ENCODE measurements around the gene PLEKHA8. TPM values are rescaled to one million over a fixed set of nuclear protein-coding genes. Genes with fewer than 3 reads are reported as not detected.
A peak's percentile ranks its signal among the peaks of the same experiment; 100 is the strongest.

PLEKHA8 gene
- total and polyA plus RNA-seq, 2 of the 8 experiments (the other 6 are each of a cell fraction or from before 2014, with no cell fraction given) = 10.7 to 44.0 TPM

DNA sequence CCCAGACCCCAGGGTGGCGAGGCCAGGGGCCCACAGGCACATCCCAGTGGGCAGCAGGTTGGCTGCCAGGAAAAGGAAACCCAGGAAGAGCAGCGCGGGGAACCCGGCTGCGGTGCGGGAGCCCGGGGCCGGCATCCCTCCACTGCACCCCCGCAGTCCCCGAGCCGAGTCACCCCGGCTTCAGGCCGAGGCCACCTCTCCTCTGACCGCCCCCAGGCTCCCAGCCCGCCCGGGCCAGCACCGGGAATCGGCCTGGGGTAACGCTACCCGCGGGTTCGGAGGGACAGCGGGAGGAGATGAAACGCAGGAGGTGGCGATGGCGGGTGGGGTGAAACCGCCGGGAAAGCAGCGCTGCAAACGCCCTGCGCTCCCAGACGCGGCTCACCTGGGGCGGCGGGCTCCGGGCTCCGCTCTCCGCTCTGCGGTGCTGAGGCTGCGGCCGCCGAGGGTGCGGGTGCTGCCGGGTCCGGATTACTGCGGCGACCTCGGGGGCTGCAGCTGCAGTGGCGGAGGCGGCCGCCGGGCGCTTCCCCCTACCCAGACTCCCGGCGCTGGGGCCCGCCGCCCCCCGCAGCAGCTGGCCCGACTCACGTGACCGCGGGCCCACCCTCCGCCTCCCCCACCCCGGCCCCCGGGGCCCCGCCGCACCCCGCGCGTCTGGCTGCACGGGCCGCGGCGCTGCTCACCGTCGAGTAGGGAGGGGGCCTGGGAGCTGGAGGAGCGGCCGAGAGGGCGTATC lies 38.8 kb upstream of the PLEKHA8 start, which contains the start of gene SCRN1 (continued):
- TF ChIP-seq JUND (IDR thresholded peaks at IDR 0.05; ENCODE audit: low read length) = no peak
- no peak for TF ChIP-seq SP4 (IDR thresholded peaks at IDR 0.05; ENCODE audit: low read length)
- TF ChIP-seq PHF8 (conservative IDR thresholded peaks at IDR 0.05; ENCODE audit: low read depth, low read length) = peak; percentile 72
- TF ChIP-seq, protein P1, sequence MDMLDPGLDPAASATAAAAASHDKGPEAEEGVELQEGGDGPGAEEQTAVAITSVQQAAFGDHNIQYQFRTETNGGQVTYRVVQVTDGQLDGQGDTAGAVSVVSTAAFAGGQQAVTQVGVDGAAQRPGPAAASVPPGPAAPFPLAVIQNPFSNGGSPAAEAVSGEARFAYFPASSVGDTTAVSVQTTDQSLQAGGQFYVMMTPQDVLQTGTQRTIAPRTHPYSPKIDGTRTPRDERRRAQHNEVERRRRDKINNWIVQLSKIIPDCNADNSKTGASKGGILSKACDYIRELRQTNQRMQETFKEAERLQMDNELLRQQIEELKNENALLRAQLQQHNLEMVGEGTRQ (IDR thresholded peaks at IDR 0.05; ENCODE audit: low read length) = no peak
- TF ChIP-seq, protein P2, sequence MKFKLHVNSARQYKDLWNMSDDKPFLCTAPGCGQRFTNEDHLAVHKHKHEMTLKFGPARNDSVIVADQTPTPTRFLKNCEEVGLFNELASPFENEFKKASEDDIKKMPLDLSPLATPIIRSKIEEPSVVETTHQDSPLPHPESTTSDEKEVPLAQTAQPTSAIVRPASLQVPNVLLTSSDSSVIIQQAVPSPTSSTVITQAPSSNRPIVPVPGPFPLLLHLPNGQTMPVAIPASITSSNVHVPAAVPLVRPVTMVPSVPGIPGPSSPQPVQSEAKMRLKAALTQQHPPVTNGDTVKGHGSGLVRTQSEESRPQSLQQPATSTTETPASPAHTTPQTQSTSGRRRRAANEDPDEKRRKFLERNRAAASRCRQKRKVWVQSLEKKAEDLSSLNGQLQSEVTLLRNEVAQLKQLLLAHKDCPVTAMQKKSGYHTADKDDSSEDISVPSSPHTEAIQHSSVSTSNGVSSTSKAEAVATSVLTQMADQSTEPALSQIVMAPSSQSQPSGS (IDR thresholded peaks at IDR 0.05; ENCODE audit: low read length) = no peak
- TF ChIP-seq, protein P3, sequence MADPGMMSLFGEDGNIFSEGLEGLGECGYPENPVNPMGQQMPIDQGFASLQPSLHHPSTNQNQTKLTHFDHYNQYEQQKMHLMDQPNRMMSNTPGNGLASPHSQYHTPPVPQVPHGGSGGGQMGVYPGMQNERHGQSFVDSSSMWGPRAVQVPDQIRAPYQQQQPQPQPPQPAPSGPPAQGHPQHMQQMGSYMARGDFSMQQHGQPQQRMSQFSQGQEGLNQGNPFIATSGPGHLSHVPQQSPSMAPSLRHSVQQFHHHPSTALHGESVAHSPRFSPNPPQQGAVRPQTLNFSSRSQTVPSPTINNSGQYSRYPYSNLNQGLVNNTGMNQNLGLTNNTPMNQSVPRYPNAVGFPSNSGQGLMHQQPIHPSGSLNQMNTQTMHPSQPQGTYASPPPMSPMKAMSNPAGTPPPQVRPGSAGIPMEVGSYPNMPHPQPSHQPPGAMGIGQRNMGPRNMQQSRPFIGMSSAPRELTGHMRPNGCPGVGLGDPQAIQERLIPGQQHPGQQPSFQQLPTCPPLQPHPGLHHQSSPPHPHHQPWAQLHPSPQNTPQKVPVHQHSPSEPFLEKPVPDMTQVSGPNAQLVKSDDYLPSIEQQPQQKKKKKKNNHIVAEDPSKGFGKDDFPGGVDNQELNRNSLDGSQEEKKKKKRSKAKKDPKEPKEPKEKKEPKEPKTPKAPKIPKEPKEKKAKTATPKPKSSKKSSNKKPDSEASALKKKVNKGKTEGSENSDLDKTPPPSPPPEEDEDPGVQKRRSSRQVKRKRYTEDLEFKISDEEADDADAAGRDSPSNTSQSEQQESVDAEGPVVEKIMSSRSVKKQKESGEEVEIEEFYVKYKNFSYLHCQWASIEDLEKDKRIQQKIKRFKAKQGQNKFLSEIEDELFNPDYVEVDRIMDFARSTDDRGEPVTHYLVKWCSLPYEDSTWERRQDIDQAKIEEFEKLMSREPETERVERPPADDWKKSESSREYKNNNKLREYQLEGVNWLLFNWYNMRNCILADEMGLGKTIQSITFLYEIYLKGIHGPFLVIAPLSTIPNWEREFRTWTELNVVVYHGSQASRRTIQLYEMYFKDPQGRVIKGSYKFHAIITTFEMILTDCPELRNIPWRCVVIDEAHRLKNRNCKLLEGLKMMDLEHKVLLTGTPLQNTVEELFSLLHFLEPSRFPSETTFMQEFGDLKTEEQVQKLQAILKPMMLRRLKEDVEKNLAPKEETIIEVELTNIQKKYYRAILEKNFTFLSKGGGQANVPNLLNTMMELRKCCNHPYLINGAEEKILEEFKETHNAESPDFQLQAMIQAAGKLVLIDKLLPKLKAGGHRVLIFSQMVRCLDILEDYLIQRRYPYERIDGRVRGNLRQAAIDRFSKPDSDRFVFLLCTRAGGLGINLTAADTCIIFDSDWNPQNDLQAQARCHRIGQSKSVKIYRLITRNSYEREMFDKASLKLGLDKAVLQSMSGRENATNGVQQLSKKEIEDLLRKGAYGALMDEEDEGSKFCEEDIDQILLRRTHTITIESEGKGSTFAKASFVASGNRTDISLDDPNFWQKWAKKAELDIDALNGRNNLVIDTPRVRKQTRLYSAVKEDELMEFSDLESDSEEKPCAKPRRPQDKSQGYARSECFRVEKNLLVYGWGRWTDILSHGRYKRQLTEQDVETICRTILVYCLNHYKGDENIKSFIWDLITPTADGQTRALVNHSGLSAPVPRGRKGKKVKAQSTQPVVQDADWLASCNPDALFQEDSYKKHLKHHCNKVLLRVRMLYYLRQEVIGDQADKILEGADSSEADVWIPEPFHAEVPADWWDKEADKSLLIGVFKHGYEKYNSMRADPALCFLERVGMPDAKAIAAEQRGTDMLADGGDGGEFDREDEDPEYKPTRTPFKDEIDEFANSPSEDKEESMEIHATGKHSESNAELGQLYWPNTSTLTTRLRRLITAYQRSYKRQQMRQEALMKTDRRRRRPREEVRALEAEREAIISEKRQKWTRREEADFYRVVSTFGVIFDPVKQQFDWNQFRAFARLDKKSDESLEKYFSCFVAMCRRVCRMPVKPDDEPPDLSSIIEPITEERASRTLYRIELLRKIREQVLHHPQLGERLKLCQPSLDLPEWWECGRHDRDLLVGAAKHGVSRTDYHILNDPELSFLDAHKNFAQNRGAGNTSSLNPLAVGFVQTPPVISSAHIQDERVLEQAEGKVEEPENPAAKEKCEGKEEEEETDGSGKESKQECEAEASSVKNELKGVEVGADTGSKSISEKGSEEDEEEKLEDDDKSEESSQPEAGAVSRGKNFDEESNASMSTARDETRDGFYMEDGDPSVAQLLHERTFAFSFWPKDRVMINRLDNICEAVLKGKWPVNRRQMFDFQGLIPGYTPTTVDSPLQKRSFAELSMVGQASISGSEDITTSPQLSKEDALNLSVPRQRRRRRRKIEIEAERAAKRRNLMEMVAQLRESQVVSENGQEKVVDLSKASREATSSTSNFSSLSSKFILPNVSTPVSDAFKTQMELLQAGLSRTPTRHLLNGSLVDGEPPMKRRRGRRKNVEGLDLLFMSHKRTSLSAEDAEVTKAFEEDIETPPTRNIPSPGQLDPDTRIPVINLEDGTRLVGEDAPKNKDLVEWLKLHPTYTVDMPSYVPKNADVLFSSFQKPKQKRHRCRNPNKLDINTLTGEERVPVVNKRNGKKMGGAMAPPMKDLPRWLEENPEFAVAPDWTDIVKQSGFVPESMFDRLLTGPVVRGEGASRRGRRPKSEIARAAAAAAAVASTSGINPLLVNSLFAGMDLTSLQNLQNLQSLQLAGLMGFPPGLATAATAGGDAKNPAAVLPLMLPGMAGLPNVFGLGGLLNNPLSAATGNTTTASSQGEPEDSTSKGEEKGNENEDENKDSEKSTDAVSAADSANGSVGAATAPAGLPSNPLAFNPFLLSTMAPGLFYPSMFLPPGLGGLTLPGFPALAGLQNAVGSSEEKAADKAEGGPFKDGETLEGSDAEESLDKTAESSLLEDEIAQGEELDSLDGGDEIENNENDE (IDR thresholded peaks at IDR 0.05; ENCODE audit: insufficient replicate concordance, low read length) = no peak
- no peak for TF ChIP-seq NANOG (IDR thresholded peaks at IDR 0.05; ENCODE audit: insufficient read depth, low read depth, low read length, poor library complexity, severe bottlenecking)
